OCI-M2 (cell line): ENCODE data around the gene PNLIPRP1.

ENCODE experiments used
- DNase-seq: peaks from one replicate; lab custom pipeline; 2025; ENCODE audit not compliant: unreplicated experiment; lab: John Stamatoyannopoulos, UW

PNLIPRP1 gene

GRCh38 chr10:116598329-116598728 lies 7.6 kb downstream of the PNLIPRP1 start:
- DNase-seq: no peak

- no peak for DNase-seq
These were observed 9.2 kb downstream of the PNLIPRP1 start for GRCh38 chr10:116599991-116600390.

- no peak for DNase-seq
These were observed 12.1 kb downstream of the PNLIPRP1 start for GRCh38 chr10:116602648-116603400.

- no peak for DNase-seq
These were observed 15.3 kb downstream of the PNLIPRP1 start for GRCh38 chr10:116606061-116606483.

- DNase-seq: no peak
These were observed 16.6 kb downstream of the PNLIPRP1 start for GRCh38 chr10:116607336-116607735.

GRCh38 chr10:116608686-116609594 lies 18.2 kb downstream of the PNLIPRP1 start:
- no peak for DNase-seq

GRCh38 chr10:116610443-116611152 lies 19.8 kb downstream of the PNLIPRP1 start:
- no peak for DNase-seq

GRCh38 chr10:116611153-116611545 lies 20.4 kb downstream of the PNLIPRP1 start:
- no peak for DNase-seq

GRCh38 chr10:116612107-116612769 lies 21.5 kb downstream of the PNLIPRP1 start:
- DNase-seq: no peak

GRCh38 chr10:116613471-116613870 lies 22.7 kb downstream of the PNLIPRP1 start:
- no peak for DNase-seq

- DNase-seq: no peak
These were observed 24.0 kb downstream of the PNLIPRP1 start for GRCh38 chr10:116614796-116615195.

GRCh38 chr10:116615199-116615776 lies 24.5 kb downstream of the PNLIPRP1 start:
- DNase-seq: no peak

- DNase-seq: no peak
These were observed 30.0 kb downstream of the PNLIPRP1 start, which contains the start of gene PNLIPRP2 for GRCh38 chr10:116620423-116621400. Gene PNLIPRP2 (plus strand): TSS chr10:116620953.

GRCh38 chr10:116621476-116621875 lies 30.7 kb downstream of the PNLIPRP1 start:
- DNase-seq: no peak

- DNase-seq: no peak
These were observed 31.3 kb downstream of the PNLIPRP1 start for GRCh38 chr10:116621934-116622655.

- DNase-seq: no peak
These were observed 35.1 kb downstream of the PNLIPRP1 start for GRCh38 chr10:116625845-116626244.

- DNase-seq: no peak
These were observed 36.1 kb downstream of the PNLIPRP1 start for GRCh38 chr10:116626815-116627214.

- DNase-seq: no peak
These were observed 36.7 kb downstream of the PNLIPRP1 start for GRCh38 chr10:116627386-116627933.
